ENCODE measurements around the gene CYTH4. TPM values are rescaled to one million over a fixed set of nuclear protein-coding genes. Genes with fewer than 3 reads are reported as not detected.

CYTH4 gene
- total and polyA plus RNA-seq, 4 donors: 1.9 to 9.9 (median 5.9) TPM

DNA sequence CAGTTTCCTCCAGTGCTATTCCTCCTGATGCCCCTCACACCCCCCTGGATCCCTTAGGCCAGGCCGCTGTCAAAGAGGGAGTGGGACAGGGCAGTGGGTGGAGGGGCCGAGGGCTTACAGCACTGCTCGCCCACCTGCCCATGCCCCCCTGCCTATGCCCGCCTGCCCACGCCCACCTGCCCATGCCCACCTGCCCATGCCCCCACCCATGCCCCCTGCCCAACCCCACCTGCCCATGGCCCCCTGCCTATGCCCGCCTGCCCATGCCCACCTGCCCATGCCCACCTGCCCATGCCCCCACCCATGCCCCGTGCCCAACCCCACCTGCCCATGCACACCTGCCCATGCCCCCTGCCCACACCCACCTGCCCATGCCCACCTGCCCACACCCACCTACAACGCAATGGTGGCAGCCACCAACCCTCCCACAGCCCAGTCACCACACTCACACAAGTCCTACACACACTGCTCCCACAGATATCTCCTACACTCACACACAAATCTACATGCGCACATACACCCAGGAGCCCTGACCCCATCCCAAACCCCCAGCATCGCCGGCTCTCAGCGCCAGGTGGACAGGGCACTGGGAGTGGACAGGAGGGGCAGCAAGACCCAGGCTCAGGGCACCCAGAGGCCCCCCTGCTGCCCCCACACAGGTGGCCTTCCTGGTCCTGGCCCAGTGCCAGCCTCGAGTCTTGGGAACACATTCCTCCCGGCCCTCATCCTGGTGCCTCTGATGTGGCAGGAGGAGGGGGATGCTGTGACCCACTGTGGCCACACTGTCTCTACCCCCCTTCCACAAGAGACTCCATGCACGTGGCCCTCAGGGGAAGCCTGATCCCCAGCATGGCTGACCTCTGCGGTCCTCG, 61.8 kb downstream of the CYTH4 start:
- no peak for DNase-seq (ENCODE audit: low spot score)
- H3K4me1 ChIP-seq (ENCODE audit: control insufficient read depth in 4 of 4, insufficient read depth in 4 of 4, low read length in 3 of 4): peaks cover 0 to 3% (median under 1%) of the 10 kb centered on the region in 4 donors
- no peak for TF ChIP-seq GABPA (IDR thresholded peaks at IDR 0.05 in 1 of 2, conservative IDR thresholded peaks at IDR 0.05 in 1 of 2)
- no peak for TF ChIP-seq FOXA1 (IDR thresholded peaks at IDR 0.05)
- TF ChIP-seq HNF4A (conservative IDR thresholded peaks at IDR 0.05): no peak
- TF ChIP-seq NR2F2 (IDR thresholded peaks at IDR 0.05): no peak
- TF ChIP-seq, protein P1, sequence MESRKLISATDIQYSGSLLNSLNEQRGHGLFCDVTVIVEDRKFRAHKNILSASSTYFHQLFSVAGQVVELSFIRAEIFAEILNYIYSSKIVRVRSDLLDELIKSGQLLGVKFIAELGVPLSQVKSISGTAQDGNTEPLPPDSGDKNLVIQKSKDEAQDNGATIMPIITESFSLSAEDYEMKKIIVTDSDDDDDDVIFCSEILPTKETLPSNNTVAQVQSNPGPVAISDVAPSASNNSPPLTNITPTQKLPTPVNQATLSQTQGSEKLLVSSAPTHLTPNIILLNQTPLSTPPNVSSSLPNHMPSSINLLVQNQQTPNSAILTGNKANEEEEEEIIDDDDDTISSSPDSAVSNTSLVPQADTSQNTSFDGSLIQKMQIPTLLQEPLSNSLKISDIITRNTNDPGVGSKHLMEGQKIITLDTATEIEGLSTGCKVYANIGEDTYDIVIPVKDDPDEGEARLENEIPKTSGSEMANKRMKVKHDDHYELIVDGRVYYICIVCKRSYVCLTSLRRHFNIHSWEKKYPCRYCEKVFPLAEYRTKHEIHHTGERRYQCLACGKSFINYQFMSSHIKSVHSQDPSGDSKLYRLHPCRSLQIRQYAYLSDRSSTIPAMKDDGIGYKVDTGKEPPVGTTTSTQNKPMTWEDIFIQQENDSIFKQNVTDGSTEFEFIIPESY (IDR thresholded peaks at IDR 0.05): no peak
- WGBS: 73% methylated on average over 17 of the region's 17 CpGs
- H3K27me3 ChIP-seq (ENCODE audit: control insufficient read depth in 4 of 4, insufficient read depth in 4 of 4, low read length in 3 of 4): no peaks in the 10 kb centered on the region
- H3K9ac ChIP-seq (ENCODE audit: low read depth in 1 of 2, low read length in 2 of 2): no peak overlapping the region
- no peak overlapping the region for H3K27ac ChIP-seq (ENCODE audit: low read depth in 1 of 2, low read length in 2 of 2)
- H3K4me3 ChIP-seq (ENCODE audit: low read depth in 1 of 3, low read length in 3 of 3): no peak overlapping the region
- H3K36me3 ChIP-seq (ENCODE audit: control insufficient read depth in 4 of 4, insufficient read depth in 3 of 4, low read depth in 1 of 4, low read length in 3 of 4): no peaks in the 10 kb centered on the region
- H3K9me3 ChIP-seq (ENCODE audit: control insufficient read depth in 4 of 4, low read length in 3 of 4): no peaks in the 10 kb centered on the region

DNA sequence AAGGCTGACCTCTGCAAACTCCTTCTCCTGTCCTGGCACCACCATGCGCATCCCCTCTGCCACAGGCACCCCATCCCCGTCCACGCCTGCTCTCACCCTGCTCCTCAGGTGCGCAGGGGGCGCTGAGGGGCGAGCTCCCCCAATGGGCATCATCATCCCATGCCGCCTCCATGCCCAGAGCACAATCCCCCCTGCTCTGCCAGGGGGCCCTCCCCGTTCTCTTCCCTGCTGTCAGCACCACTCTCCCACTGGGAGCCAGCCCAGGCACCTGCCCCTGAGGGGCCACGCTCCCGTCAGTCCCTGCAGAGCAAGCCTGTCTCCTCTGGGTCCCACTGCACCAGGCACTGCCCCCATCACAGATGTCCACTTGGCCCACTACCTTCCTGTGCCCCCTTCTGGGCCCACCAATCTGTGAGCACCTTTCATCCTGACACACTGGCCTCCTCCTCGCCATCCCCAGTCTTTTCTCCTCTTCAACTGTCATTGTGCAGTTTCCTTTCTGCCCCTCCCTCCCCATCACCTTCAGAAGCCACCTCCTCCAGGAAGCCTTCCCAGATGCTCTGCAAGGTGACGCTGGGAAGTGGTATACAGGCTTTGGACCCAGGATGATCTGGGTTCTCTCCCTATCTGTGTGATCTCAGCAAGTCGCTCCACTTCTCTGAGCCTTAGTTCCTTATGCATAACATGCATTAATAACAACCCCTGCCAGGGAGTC, 62.6 kb downstream of the CYTH4 start:
- no peaks in the 10 kb centered on the region for H3K36me3 ChIP-seq (ENCODE audit: control insufficient read depth in 4 of 4, insufficient read depth in 3 of 4, low read depth in 1 of 4, low read length in 3 of 4)
- WGBS: 89% methylated on average over 13 of the region's 13 CpGs
- no peak overlapping the region for H3K27ac ChIP-seq (ENCODE audit: low read depth in 1 of 2, low read length in 2 of 2)
- no peak for TF ChIP-seq EGR1 (IDR thresholded peaks at IDR 0.05; ENCODE audit: low read depth in 2 of 2)
- TF ChIP-seq JUND (IDR thresholded peaks at IDR 0.05): no peak
- TF ChIP-seq, protein P2, sequence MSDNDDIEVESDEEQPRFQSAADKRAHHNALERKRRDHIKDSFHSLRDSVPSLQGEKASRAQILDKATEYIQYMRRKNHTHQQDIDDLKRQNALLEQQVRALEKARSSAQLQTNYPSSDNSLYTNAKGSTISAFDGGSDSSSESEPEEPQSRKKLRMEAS (IDR thresholded peaks at IDR 0.05): no peak
- TF ChIP-seq, protein P3, sequence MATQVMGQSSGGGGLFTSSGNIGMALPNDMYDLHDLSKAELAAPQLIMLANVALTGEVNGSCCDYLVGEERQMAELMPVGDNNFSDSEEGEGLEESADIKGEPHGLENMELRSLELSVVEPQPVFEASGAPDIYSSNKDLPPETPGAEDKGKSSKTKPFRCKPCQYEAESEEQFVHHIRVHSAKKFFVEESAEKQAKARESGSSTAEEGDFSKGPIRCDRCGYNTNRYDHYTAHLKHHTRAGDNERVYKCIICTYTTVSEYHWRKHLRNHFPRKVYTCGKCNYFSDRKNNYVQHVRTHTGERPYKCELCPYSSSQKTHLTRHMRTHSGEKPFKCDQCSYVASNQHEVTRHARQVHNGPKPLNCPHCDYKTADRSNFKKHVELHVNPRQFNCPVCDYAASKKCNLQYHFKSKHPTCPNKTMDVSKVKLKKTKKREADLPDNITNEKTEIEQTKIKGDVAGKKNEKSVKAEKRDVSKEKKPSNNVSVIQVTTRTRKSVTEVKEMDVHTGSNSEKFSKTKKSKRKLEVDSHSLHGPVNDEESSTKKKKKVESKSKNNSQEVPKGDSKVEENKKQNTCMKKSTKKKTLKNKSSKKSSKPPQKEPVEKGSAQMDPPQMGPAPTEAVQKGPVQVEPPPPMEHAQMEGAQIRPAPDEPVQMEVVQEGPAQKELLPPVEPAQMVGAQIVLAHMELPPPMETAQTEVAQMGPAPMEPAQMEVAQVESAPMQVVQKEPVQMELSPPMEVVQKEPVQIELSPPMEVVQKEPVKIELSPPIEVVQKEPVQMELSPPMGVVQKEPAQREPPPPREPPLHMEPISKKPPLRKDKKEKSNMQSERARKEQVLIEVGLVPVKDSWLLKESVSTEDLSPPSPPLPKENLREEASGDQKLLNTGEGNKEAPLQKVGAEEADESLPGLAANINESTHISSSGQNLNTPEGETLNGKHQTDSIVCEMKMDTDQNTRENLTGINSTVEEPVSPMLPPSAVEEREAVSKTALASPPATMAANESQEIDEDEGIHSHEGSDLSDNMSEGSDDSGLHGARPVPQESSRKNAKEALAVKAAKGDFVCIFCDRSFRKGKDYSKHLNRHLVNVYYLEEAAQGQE (IDR thresholded peaks at IDR 0.05): no peak
- no peak for TF ChIP-seq TAF1 (conservative IDR thresholded peaks at IDR 0.05)
- TF ChIP-seq, protein P4, sequence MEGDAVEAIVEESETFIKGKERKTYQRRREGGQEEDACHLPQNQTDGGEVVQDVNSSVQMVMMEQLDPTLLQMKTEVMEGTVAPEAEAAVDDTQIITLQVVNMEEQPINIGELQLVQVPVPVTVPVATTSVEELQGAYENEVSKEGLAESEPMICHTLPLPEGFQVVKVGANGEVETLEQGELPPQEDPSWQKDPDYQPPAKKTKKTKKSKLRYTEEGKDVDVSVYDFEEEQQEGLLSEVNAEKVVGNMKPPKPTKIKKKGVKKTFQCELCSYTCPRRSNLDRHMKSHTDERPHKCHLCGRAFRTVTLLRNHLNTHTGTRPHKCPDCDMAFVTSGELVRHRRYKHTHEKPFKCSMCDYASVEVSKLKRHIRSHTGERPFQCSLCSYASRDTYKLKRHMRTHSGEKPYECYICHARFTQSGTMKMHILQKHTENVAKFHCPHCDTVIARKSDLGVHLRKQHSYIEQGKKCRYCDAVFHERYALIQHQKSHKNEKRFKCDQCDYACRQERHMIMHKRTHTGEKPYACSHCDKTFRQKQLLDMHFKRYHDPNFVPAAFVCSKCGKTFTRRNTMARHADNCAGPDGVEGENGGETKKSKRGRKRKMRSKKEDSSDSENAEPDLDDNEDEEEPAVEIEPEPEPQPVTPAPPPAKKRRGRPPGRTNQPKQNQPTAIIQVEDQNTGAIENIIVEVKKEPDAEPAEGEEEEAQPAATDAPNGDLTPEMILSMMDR (IDR thresholded peaks at IDR 0.05; ENCODE audit: low read depth, low read length, missing input control): no peak
- TF ChIP-seq FOXA2 (IDR thresholded peaks at IDR 0.05): no peak
- no peak for TF ChIP-seq HNF4G (IDR thresholded peaks at IDR 0.05)
- no peak for TF ChIP-seq HNF4A (conservative IDR thresholded peaks at IDR 0.05)
- TF ChIP-seq, protein P5, sequence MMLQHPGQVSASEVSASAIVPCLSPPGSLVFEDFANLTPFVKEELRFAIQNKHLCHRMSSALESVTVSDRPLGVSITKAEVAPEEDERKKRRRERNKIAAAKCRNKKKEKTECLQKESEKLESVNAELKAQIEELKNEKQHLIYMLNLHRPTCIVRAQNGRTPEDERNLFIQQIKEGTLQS (IDR thresholded peaks at IDR 0.05): no peak
- TF ChIP-seq RAD21 (IDR thresholded peaks at IDR 0.05): no peak
- TF ChIP-seq SP1 (IDR thresholded peaks at IDR 0.05): no peak
- no peak for TF ChIP-seq RXRA (IDR thresholded peaks at IDR 0.05)
- TF ChIP-seq NR2F2 (IDR thresholded peaks at IDR 0.05): no peak
- no peak for TF ChIP-seq YY1 (IDR thresholded peaks at IDR 0.05)
- no peak for TF ChIP-seq FOXA1 (IDR thresholded peaks at IDR 0.05)
- TF ChIP-seq, protein P1 (IDR thresholded peaks at IDR 0.05): no peak
- TF ChIP-seq GABPA (IDR thresholded peaks at IDR 0.05 in 1 of 2, conservative IDR thresholded peaks at IDR 0.05 in 1 of 2): no peak
- no peaks in the 10 kb centered on the region for H3K4me1 ChIP-seq (ENCODE audit: control insufficient read depth in 4 of 4, insufficient read depth in 4 of 4, low read length in 3 of 4)
- H3K27me3 ChIP-seq (ENCODE audit: control insufficient read depth in 4 of 4, insufficient read depth in 4 of 4, low read length in 3 of 4): no peaks in the 10 kb centered on the region
- no peaks in the 10 kb centered on the region for H3K9me3 ChIP-seq (ENCODE audit: control insufficient read depth in 4 of 4, low read length in 3 of 4)
- H3K9ac ChIP-seq (ENCODE audit: low read depth in 1 of 2, low read length in 2 of 2): no peak overlapping the region
- no peak for DNase-seq (ENCODE audit: low spot score)
- no peak overlapping the region for H3K4me3 ChIP-seq (ENCODE audit: low read depth in 1 of 3, low read length in 3 of 3)
